K562 (cell line): ENCODE results near the gene BEND4. TPM values are rescaled to one million over a fixed set of nuclear protein-coding genes. Genes with fewer than 3 reads are reported as not detected.

Source experiments
- EP300 ChIP-seq: IDR thresholded peaks from 2 replicates; pipeline ENCODE4 v1.6.1; 2012; ENCODE audit warnings: low read length, improper control_type of control experiment
- MCM7 ChIP-seq, 2 experiments: fragments of 450-650 bp; IDR thresholded peaks; 2 replicates each; pipeline ENCODE4 v1.6.1; 2016 to 2018
- POLR2A ChIP-seq: fragments of 450-650 bp; conservative IDR thresholded peaks from 2 replicates; pipeline ENCODE4 v1.6.1; 2016
- RHOXF2B ChIP-seq: fragments of 250-450 bp; sonication (Bioruptor Pico); conservative IDR thresholded peaks from 2 replicates; pipeline ENCODE4 v1.5.1; 2021
- SRSF1 ChIP-seq: fragments of 200-400 bp; formaldehyde crosslinking; IDR thresholded peaks from 2 replicates; pipeline ENCODE4 v1.6.1; 2017; ENCODE audit warnings: mild to moderate bottlenecking, low read depth, low read length, moderate library complexity
- SRSF3 ChIP-seq: fragments of 200-400 bp; formaldehyde crosslinking; IDR thresholded peaks from 2 replicates; pipeline ENCODE4 v1.6.1; 2016; ENCODE audit warnings: mild to moderate bottlenecking, low read length, moderate library complexity; ENCODE audit not compliant: insufficient read depth
- ZKSCAN1 ChIP-seq: fragments of 150-350 bp; IDR thresholded peaks from 2 replicates; pipeline ENCODE4 v1.6.1; 2016; ENCODE audit warnings: low read depth, low read length
- ZNF76 ChIP-seq: fragments of 250-450 bp; sonication (Bioruptor Pico); IDR thresholded peaks from 2 replicates; pipeline ENCODE4 v1.4.0; 2020; ENCODE audit warnings: mild to moderate bottlenecking, moderate library complexity, borderline replicate concordance
- ZSCAN32 ChIP-seq: fragments of 450-650 bp; formaldehyde crosslinking; IDR thresholded peaks from 2 replicates; pipeline ENCODE4 v1.4.0; 2020; ENCODE audit warnings: mild to moderate bottlenecking, moderate library complexity
- polyA plus RNA-seq, 8 experiments: library from polyadenylated mRNA; depleted of rRNA in 4 of 8; stranded (reverse) in 5 of 8; unstranded in 3 of 8; fragments of >200 nt; fragmentation: Nextera tagmentation in 2 of 8; fragmentation: Illumina TruSeq in 1 of 8; extraction: Ambion mirVana in 2 of 8; extraction: Trizol in 1 of 8; gene quantifications; 2 replicates each; pipeline versions ENCODE4 v1.2.1 to v1.2.3, GENCODE V29; 2011 to 2014; ENCODE audit warnings: inconsistent platforms in 1 of 8, missing spikeins in 1 of 8
- total RNA-seq, 7 experiments: library from RNA; depleted of rRNA in 6 of 7; stranded (reverse); fragments of >200 nt in 6 of 7; fragmentation: Illumina TruSeq in 2 of 7; extraction: Trizol in 2 of 7; gene quantifications; 2 replicates each; pipeline versions ENCODE4 v1.2.1 to v1.2.3, GENCODE V29; 2011 to 2021; ENCODE audit warnings: low replicate concordance in 1 of 7
- TF ChIP-seq, protein P1 (sequence below): fragments of 450-650 bp; IDR thresholded peaks from 2 replicates; pipeline ENCODE4 v1.6.1; 2017; ENCODE audit warnings: mild to moderate bottlenecking, moderate library complexity
- TF ChIP-seq, protein P2 (sequence below), 2 experiments: fragments of 450-650 bp; formaldehyde crosslinking in 1 of 2; IDR thresholded peaks; 2 replicates each; pipeline versions ENCODE4 v1.4.0 to v1.6.1; 2014 to 2020; ENCODE audit warnings: mild to moderate bottlenecking in 2 of 2, borderline replicate concordance in 1 of 2, low read depth in 1 of 2

Gene BEND4
- total and polyA plus RNA-seq, 9 of the 15 experiments (the other 6 are each of a cell fraction or from before 2014, with no cell fraction given): not detected

GRCh38 chr4:42070463-42070862, 82.0 kb downstream of the BEND4 start (continued):
- TF ChIP-seq, protein P1, sequence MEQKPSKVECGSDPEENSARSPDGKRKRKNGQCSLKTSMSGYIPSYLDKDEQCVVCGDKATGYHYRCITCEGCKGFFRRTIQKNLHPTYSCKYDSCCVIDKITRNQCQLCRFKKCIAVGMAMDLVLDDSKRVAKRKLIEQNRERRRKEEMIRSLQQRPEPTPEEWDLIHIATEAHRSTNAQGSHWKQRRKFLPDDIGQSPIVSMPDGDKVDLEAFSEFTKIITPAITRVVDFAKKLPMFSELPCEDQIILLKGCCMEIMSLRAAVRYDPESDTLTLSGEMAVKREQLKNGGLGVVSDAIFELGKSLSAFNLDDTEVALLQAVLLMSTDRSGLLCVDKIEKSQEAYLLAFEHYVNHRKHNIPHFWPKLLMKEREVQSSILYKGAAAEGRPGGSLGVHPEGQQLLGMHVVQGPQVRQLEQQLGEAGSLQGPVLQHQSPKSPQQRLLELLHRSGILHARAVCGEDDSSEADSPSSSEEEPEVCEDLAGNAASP: no peak
- TF ChIP-seq SRSF3 (no peak), ZNF76 (no peak), SRSF1 (no peak), POLR2A (no peak), RHOXF2B (no peak), MCM7 (IDR thresholded peaks at IDR 0.05) (no peak), EP300 (no peak), ZSCAN32 (CRISPR knock-in tag) (no peak), ZKSCAN1 (no peak)
- TF ChIP-seq, protein P2, sequence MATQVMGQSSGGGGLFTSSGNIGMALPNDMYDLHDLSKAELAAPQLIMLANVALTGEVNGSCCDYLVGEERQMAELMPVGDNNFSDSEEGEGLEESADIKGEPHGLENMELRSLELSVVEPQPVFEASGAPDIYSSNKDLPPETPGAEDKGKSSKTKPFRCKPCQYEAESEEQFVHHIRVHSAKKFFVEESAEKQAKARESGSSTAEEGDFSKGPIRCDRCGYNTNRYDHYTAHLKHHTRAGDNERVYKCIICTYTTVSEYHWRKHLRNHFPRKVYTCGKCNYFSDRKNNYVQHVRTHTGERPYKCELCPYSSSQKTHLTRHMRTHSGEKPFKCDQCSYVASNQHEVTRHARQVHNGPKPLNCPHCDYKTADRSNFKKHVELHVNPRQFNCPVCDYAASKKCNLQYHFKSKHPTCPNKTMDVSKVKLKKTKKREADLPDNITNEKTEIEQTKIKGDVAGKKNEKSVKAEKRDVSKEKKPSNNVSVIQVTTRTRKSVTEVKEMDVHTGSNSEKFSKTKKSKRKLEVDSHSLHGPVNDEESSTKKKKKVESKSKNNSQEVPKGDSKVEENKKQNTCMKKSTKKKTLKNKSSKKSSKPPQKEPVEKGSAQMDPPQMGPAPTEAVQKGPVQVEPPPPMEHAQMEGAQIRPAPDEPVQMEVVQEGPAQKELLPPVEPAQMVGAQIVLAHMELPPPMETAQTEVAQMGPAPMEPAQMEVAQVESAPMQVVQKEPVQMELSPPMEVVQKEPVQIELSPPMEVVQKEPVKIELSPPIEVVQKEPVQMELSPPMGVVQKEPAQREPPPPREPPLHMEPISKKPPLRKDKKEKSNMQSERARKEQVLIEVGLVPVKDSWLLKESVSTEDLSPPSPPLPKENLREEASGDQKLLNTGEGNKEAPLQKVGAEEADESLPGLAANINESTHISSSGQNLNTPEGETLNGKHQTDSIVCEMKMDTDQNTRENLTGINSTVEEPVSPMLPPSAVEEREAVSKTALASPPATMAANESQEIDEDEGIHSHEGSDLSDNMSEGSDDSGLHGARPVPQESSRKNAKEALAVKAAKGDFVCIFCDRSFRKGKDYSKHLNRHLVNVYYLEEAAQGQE (IDR thresholded peaks at IDR 0.05; ENCODE audit: borderline replicate concordance): no peak
- TF ChIP-seq, protein P2 (CRISPR knock-in tag; IDR thresholded peaks at IDR 0.05; ENCODE audit: low read depth): no peak
